ENCODE results near the gene CFHR1.
"Not testable (repeated sequence)": the region's sequence is repeated elsewhere in the genome, so short reads cannot be mapped to it uniquely, and the experiment has no call there.

The CFHR1 gene

DNA sequence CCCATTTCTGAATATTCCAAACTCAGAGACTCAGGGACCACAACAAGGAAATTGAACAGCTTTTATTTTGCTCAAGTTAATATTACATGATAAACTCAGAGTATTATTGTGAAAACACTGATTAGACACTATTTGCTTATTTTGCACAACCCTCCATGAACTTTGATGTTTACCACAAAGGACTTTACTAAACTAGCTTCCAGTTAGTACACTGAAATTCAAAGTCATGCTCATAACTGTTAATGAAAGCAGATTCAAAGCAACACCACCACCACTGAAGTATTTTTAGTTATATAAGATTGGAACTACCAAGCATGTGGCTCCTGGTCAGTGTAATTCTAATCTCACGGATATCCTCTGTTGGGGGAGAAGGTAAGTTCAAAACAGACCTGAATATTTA is at the start of gene CFHR1:
CFHR1 (plus strand) TSS at position 201 of the 400 bp plus-strand sequence; CDS start at position 315, 114 bp downstream.
- intact Hi-C loops (cut with DNase I); DNase-seq: not testable (repeated sequence)

DNA sequence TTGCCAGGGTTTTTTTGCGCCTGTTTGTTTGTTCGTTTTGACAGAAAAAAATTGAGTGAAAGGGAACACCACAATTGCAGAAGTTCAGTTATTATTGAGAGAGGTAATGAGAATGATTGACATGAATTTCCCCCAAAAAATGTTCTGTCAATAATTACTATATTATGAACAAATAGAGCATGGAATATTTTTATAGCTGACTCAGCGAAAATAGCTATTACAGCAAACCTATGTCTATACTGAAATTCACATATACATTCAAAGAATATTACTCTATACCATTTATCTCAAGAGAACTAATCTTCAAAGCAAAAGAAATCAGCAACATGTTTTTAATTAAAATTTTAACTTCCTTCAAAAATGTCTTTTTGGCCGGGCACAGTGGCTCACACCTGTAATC is 49.7 kb upstream of the CFHR1 start:
- DNase-seq; intact Hi-C loops (cut with DNase I): not testable (repeated sequence)

DNA sequence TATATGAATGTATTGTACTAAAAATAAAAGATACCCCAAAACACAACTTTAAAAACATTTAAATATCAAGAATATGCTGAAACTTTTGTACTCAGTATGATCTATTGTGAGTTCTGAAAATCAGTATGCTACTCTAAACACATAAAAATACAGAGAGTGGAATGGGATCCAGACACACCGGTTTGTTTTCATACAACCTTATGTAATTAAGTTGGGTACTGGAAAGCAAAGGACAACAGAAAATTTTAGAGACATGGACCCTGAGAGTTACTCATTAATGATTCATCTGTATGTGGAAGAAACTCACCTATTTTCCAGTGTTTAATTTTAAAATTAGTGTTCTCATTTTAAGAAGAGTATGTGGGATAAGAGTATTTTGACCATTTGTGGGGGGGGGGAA is 45.8 kb upstream of the CFHR1 start:
- intact Hi-C loops (cut with DNase I): no loop called here
- no peak for DNase-seq

DNA sequence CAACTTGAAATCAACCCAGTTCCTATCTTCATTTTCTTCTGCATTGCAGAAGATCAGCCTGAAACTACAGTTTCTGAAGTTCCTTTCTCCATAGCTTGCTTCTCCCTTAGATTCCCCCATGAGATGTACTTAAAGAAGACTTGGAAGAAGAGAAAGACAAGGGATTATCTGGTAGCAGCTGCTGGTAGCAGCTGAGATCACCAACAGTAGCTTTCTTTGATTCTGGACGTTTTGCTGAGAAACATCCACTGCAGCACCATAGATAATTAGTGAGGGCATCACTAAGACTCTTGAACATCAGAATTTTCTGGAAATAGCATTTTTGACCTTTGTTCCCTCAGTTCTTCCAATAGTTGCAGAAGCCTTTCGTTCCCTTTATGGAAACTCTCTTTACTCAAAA is 45.4 kb upstream of the CFHR1 start:
- intact Hi-C loops (cut with DNase I): no loop called here
- DNase-seq: no peak

DNA sequence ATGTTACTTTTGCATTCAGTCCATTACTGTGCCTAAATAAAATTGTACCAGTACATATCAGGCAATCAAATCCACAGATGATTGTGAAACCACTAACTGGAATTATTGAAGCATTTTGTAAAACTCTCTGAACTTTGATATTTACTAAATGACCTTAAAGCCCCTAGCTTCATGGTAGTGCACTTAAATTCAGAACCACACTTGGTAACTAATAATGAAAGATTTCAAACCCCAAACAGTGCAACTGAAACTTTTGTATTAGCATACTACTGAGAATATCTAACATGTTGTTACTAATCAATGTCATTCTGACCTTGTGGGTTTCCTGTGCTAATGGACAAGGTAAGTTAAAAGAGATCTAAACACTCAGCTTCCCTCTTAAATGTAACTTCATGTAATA is 44.9 kb upstream of the CFHR1 start, which contains the start of gene CFHR3:
CFHR3 (plus strand) TSS at position 238 of the 400 bp plus-strand sequence; CDS start at position 285, 47 bp downstream.
- no peak for DNase-seq
- intact Hi-C loops (cut with DNase I): no loop called here

DNA sequence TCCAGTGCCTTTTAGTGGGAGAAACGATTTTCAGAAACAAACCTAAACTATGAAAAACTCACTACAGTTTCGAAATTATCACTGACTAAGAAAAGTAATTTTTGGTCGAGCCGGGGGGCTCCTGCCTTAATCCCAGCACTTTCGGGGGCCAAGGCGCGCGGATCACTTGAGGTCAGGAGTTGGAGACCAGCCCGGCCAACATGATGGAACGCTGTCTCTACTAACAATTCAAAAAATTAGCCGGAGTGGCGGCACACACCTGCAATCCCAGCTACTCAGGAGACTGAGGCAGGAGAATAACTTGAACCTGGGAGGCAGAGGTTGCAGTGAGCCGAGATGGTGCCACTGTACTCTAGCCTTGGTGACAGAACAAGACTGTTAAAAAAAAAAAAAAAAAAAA is 41.9 kb upstream of the CFHR1 start:
- no peak for DNase-seq
- intact Hi-C loops (cut with DNase I): no loop called here

DNA sequence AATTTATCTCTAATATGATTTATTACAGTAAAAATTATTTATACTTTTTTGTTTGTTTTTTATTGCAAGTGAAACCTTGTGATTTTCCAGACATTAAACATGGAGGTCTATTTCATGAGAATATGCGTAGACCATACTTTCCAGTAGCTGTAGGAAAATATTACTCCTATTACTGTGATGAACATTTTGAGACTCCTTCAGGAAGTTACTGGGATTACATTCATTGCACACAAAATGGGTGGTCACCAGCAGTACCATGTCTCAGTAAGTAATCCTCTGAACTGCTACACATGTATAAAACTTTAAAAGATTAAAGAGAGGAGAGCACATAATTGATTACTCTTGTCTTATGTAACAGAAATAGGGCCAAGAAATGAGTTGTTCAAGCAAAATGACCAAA is 40.4 kb upstream of the CFHR1 start:
- no peak for DNase-seq
- intact Hi-C loops (cut with DNase I): no loop called here

DNA sequence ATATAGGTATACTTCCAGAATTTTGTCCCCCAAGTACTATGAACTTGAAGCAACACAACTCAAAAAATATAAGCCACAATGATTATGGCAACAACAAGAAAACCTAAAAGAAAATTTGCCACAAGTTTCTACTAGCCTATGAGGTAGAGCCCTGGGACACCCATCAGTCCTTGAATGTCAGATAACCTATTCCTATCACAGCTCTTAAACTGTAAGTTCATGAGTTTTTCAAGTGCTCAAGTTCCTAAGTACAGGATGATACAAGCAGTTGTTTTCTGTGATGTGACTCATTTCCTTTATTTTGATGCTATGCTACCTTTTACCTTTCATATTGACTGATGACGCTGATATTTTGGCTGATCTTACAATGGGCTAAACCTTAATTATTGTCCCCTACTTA is 28.3 kb upstream of the CFHR1 start:
- intact Hi-C loops (cut with DNase I); DNase-seq: not testable (repeated sequence)

DNA sequence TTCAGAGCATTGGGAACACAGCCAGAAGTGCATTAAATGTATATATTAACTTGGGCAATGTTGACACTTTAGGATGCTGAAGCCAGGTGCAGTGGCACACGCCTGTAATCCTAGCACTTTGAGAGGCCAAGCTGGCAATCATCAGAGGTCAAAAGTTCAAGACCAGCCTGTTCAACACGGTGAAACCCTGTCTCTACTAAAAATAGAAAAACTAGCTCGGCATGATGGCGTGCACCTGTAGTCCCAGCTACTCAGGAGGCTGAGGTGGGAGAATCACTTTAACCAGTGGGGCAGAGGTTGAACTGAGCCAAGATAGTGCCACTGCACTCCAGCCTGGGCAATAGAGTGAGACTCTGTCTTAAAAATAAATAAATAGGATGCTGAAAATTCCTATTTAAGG is 25.4 kb upstream of the CFHR1 start:
- intact Hi-C loops (cut with DNase I); DNase-seq: not testable (repeated sequence)

DNA sequence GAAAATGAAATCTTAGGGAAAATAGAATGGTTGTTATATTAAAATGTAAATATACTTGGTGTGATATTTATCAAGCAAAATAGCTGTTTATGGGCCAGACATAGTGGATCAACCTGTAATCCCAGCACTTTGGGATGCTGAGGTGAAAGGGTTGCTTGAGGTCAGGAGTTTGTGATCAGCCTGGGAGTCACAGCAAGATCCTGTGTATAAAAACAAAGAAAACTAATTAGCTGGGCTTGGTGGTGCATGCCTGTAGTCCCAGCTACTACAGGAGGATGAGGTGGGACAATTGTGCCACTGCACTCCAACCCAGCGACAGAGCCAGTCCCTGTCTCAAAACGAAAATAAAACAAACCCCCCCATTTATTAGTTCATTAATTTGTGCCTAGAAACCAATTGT is 21.6 kb upstream of the CFHR1 start:
- no peak for DNase-seq
- intact Hi-C loops (cut with DNase I): no loop called here

DNA sequence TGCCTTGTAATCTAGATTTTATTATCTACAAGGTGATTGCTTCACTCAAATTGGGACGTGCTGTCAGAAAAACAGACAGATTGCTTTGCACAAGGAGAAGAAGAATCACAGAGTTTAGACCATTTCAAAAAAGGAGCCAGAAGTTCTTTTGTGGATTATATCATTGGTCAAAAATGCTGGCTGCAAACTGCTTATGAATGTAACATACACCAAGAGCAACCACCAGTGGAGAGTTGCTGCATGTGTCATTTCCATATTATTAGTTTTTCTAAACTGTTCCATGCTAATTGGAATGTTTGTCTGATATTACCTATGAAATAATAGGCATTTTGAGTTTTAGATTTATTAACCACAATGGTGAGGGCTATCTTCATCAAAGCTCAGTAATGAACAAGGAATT is 17.6 kb upstream of the CFHR1 start:
- intact Hi-C loops (cut with DNase I); DNase-seq: not testable (repeated sequence)

DNA sequence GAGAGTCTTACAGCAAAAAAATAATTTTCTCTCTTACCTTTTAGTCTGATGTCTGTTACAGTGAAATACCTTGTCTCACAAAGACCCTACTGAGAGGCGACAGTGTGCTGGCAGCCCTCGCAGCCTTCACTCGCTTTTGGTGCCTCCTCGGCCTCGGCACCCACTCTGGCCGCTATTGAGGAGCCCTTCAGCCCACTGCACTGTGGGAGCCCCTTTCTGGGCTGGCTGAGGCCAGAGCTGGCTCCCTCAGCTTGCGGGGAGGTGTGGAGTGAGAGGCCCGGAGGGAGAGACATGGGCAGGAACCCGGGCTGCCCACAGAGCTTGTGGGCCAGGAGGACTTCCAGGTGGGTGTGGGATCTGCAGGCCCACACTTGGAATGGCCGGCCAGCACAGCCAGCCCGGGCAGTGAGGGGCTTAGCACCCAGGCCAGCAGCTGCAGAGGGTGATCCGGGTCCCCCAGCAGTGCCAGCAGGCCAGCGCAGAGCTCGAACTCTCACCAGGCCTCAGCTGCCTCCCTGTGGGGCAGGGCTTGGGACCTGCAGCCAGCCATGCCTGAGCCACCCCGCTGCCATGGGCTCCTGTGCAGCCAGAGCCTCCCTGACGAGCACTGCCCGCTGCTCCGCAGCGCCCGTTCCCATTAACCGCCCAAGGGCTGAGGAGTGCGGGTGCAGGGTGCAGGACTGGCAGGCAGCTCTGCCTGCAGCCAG is 10.8 kb upstream of the CFHR1 start:
- intact Hi-C loops (cut with DNase I): no loop called here
- no peak for DNase-seq

DNA sequence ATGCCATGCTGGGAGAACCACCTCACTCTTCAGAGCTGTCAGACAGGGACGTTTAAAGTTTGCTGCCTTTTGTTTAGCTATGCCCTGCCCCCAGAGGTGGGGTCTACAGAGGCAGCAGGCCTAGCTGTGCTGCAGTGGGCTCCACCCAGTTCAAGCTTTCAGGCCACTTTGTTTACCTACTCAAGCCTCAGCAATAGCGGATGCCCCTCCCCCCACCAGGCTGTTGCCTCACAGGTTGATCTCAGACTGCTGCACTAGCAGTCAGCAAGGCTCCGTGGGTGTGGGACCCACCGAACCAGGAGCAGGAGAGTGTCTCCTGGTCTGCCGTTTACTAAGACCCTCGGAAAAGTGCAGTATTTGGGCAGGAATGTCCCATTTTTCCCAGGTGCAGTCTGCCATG is 2.1 kb upstream of the CFHR1 start:
- DNase-seq; intact Hi-C loops (cut with DNase I): not testable (repeated sequence)

DNA sequence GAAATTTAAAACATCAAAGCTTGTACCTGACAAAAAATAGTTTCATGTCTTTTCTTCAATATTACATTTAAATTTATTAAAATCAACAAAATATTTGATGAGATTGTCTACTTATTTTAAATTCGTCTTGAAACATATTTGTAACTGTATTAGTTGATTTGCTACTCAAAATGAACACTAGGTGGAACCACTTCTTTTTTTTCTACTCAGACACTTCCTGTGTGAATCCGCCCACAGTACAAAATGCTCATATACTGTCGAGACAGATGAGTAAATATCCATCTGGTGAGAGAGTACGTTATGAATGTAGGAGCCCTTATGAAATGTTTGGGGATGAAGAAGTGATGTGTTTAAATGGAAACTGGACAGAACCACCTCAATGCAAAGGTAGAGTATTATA is 8.3 kb downstream of the CFHR1 start:
- not testable (repeated sequence) for DNase-seq

DNA sequence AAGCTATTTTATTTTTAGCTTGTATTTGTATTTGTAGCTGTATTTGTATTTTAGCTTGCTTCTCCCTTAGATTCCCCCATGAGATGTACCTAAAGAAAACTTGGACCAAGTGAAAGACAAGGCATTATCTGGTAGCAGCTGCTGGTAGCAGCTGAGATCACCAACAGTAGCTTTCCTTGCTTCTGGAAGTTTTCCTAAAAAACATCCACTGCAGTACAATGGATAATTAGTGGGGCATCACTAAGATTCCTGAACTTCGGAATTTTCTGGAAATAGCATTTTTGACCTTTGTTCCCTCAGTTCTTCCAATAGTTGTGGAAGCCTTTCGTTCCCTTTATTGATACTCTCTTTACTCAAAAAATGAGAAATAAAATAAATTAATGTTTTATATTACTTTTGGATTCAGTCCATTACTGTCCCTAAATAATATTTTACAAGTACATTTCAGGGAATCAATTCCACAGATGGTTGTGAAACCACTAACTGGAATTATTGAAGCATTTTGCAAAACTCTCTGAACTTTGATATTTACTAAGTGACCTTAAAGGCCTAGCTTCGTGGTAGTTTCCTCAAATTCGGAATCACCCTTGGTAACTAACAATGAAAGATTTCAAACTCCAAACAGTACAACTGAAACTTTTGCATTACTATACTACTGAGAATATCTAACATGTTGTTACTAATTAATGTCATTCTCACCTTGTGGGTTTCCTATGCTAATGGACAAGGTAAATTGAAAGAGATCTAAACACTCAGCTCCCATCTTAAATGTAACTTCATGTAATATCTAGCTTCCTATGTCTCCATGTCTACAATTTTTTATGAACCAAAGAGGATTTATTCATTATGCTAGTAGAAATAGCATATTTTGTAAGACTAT is 30.3 kb downstream of the CFHR1 start:
- intact Hi-C loops (cut with DNase I); DNase-seq: not testable (repeated sequence)

More for the DNA sequence above, 8.3 kb downstream of the CFHR1 start:
- intact Hi-C loops (cut with DNase I): not testable (repeated sequence)

DNA sequence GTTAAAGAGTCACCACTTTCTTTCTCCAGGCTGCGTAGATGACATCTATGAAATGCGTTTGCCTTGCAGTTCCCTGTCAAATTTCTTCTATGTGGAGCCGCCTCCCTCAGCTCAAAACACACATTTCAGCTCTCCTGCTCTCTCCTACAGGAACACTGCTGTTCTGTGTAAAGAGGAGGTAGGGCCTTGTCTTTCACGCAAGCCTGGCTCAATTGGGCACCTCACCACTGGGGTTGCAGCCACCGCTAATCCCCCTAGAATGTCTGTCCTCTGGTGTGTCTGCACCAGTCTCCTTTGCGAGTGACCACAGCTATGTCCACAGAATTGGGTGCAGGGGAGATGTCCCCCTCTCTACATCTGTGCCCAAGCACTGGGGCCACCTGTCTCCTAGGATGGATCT is 36.5 kb downstream of the CFHR1 start:
- intact Hi-C loops (cut with DNase I): no loop called here
- DNase-seq: no peak

DNA sequence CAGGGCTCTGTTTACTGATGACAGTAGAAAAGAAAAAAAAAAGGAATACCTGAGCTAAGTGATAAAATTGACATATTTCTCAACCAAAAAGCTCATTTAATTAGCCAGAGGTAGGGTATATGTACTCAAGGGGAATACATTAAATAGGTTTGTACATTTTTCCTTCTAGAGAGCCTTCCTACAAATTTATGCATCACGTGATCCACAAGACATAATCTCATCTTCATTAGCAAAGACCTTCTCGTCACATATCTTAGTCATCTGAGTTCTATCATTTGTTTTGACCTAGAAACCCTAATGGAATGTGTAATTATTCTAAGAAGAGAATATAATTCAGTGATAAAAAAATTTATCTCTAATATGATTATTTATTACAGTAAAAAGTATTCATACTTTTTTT is 37.7 kb downstream of the CFHR1 start:
- intact Hi-C loops (cut with DNase I): no loop called here
- no peak for DNase-seq

DNA sequence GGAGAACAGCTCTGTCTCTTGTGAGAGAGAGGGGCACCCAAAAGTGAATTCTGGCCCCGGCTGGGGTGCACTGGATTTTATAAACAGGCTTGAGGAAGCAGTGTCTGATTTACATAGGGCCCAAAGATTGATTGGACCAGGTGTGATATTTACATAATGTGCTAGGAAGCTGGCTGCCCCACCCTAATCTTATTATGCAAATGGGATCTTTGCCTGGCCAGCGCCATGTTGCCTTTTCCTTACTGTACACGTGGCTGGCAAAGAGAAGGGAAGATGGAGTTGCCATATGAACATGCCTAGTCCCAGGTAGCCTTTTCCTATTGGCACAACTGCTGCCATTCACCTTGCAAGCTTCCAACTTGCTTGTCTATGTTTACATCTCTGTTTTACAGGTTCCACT is 39.3 kb downstream of the CFHR1 start:
- no peak for DNase-seq
- intact Hi-C loops (cut with DNase I): no loop called here

DNA sequence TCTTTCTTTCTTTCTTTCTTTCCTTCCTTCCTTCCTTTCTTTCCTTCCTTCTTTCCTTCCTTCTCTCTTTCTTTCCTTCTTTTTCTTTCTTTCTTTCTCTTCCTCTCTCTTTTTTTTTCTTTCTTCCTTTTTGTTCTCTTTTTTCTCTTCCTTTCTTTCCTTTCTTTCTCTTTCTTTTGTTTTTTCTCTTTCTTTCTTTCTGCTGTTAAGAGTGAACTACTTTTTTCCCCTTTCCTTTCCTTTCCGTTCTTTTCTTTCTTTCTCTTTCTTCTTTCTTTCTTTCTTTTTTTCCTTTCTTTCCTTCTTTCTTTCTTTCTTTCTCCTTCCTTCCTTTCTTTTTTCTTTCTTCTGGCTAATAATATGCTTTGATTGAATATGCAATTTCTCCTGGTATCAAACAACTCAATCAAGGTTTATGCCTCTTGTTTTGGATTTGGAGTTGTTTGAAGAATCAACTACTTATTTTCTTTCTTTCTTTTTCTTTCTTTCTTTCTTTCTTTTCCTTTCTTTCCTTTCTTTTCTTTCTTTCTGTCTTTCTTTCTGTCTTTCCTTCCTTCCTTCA is 40.9 kb downstream of the CFHR1 start:
- intact Hi-C loops (cut with DNase I): no loop called here
- no peak for DNase-seq

DNA sequence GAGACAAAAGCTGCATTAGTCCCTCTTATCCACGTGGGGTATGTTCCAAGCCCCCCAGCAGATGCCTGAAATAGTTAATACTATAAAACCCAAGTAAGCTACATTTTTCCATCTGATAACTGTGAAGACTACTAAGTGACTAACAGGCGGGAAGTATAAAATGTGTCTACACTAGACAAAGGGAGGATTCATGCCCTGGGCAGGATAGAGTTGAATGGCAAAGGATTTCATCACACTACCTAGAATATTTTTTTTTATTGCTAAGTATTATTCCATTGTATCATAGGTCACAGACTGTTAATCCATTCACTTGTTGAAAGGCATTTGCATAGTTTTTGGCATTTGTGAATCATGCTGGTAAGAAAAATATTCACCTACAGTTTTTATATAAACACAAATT is 41.9 kb downstream of the CFHR1 start:
- no peak for DNase-seq
- intact Hi-C loops (cut with DNase I): no loop called here
